ENCODE measurements around the gene METAP1D.

DNA sequence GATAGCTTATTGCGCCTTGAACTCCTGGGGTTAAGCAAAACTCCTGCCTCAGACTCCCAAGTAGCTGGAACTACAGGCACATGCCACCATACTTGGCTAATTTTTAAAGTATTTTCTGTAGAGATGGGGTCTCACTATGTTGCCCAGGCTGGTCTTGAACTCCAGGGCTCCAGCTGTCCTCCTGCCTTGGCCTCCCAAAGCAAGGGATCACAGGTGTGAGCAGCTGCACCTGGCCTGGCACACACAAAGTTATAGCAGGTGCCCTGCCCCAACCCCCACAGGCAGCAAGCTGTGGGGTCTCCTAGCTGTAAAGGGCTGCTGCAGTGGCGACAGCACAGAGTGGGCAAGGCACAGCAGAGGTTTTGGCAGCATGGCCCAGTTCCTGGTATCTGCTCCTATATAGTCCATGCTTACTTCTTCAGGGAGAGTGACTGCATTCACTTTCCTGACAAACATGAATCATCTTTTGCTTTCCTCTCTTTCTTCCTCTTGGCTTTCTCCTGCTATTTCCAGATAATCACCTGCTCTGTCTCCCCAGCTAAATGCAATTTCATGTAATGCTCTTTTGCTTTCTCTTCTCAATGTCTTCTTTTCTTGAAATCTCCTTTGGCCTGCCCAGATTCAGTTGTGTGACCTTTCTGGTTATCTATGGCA, 27.3 kb upstream of the METAP1D start:
- TF ChIP-seq POLR2A (IDR thresholded peaks at IDR 0.05) (no peak), CTCF (IDR thresholded peaks at IDR 0.05) (no peak)
